Measurements from ENCODE around the gene DNAJC11.

DNA sequence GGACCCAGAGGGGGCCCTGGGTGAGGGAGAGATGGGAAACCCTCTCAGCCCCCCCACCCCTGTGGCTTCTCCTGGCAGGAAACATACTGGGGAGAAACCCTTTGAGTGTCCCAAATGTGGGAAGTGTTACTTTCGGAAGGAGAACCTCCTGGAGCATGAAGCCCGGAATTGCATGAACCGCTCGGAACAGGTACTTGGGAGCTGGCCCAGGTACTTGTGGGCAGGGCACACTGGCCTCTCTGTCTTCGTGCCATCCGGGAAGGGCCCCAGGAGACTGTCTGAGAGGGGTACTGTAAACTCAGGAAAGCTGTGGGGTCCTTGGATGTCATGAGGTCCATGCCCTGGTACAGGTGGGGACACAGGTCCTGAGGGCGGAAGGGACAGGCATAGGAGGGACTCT lies 115.8 kb downstream of the DNAJC11 start:
- TF ChIP-seq GATA2 (IDR thresholded peaks at IDR 0.05; ENCODE audit: low read depth, low read length): no peak
- no peak for TF ChIP-seq GATA3 (IDR thresholded peaks at IDR 0.05; ENCODE audit: low read depth, low read length)

Data from SH-SY5Y (cell line).